Body of pancreas (tissue), 4 donors: ENCODE data around the gene PTPN14. TPM values are rescaled to one million over a fixed set of nuclear protein-coding genes. Genes with fewer than 3 reads are reported as not detected.
A peak's percentile ranks its signal among the peaks of the same experiment; 100 is the strongest.

Experiments used
- ATAC-seq: fragments of 150-250 bp; one replicate; pipeline ENCODE4 v1.9.1; 2016
- DNase-seq, 4 donors: peaks; one replicate each; pipeline ENCODE4 v3.0.0-alpha.2; 2019
- H3K27ac ChIP-seq, 4 donors: fragments of 200-600 bp; sonication (generic); 1 replicate in 3 of 4; 2 replicates in 1 of 4; pipeline versions ENCODE4 v1.5.1 to v1.6.1; 2016 to 2019; ENCODE audit warnings: mild to moderate bottlenecking in 1 of 4, mixed read lengths in 1 of 4, moderate library complexity in 1 of 4
- H3K27me3 ChIP-seq, 2 donors: fragments of 200-600 bp; sonication (generic); one replicate each; pipeline ENCODE4 v1.6.0; 2016; ENCODE audit warnings: mild to moderate bottlenecking in 1 of 2
- H3K36me3 ChIP-seq, 2 donors: fragments of 200-600 bp; sonication (generic); replicated peaks in 1 of 2; 2 replicates each; pipeline ENCODE4 v1.5.1; 2016; ENCODE audit warnings: low read depth in 2 of 2; ENCODE audit not compliant: insufficient read depth in 1 of 2
- H3K4me1 ChIP-seq: fragments of 200-600 bp; sonication (generic); one replicate; pipeline ENCODE4 v1.6.0; 2016
- H3K4me3 ChIP-seq, 2 donors: fragments of 200-600 bp; sonication (generic); 1 replicate in 1 of 2; 2 replicates in 1 of 2; pipeline ENCODE4 v1.5.1; 2016 to 2019
- H3K9me3 ChIP-seq, 3 donors: fragments of 200-600 bp; sonication (generic); 1 replicate in 2 of 3; 2 replicates in 1 of 3; pipeline ENCODE4 v1.5.1; 2016
- CTCF ChIP-seq, 7 experiments: fragments of 450-650 bp in 4 of 7; fragments of 200-600 bp in 3 of 7; sonication (generic) in 3 of 7; IDR thresholded peaks; one replicate each; pipeline ENCODE4 v1.5.1; 2016 to 2019; ENCODE audit warnings: antibody characterized with exemption in 7 of 7
- POLR2A ChIP-seq, 3 donors: fragments of 450-650 bp; IDR thresholded peaks; one replicate each; pipeline ENCODE4 v1.6.1; 2016; ENCODE audit warnings: antibody characterized with exemption in 3 of 3, mild to moderate bottlenecking in 2 of 3
- WGBS, 2 donors: methylation state at CpG; one replicate each; pipeline ENCODE4 v1.1.5; 2017; 5-methylcytosine and 5-hydroxymethylcytosine counted together
- intact Hi-C: fragments of 100-400 bp; cut with DNase I; formaldehyde crosslinking; loops from one replicate; pipeline ENCODE4 v1.15.1; 2023
- total RNA-seq, 2 donors: library from RNA; depleted of rRNA; stranded (reverse); fragments of >200 nt; gene quantifications; one replicate each; pipeline ENCODE4 v1.1.0, GENCODE V29; 2016

The PTPN14 gene
- total RNA-seq, 2 donors from 2014 or later: 10.5 to 18.7 TPM

DNA sequence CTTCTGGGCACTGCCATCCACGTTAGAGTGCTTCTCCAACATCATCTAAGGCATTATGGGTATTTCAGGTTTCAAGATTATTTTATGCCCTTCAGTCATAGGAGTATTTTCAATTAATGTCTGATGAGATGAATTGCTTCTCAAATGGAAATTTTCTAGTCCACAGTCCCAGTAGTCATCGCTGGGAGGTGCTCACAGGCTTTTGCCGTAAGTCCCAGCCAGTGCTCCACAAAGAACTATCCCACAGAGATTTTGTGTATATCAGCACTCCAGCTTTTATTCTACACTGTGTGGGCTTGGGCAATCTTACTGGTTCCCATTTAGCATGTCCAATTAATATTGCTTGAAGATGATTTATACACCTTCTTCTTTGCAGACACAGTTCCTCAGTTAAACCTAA, 209.5 kb downstream of the PTPN14 start:
- intact Hi-C loops: no loop called here
- Histone ChIP-seq H3K27me3 (no peaks in the 10 kb centered on the region), H3K27ac (no peak overlapping the region), H3K4me3 (no peak overlapping the region), H3K9me3 (no peaks in the 10 kb centered on the region), H3K36me3 (no peaks in the 10 kb centered on the region), H3K4me1 (no peaks in the 10 kb centered on the region)
- 74 to 77% methylated on average over 3 of the region's 3 CpGs for WGBS, 2 donors
- no peak for DNase-seq
- no peak for ATAC-seq
- no peak for TF ChIP-seq POLR2A (IDR thresholded peaks at IDR 0.05)
- TF ChIP-seq CTCF (IDR thresholded peaks at IDR 0.05): no peak

DNA sequence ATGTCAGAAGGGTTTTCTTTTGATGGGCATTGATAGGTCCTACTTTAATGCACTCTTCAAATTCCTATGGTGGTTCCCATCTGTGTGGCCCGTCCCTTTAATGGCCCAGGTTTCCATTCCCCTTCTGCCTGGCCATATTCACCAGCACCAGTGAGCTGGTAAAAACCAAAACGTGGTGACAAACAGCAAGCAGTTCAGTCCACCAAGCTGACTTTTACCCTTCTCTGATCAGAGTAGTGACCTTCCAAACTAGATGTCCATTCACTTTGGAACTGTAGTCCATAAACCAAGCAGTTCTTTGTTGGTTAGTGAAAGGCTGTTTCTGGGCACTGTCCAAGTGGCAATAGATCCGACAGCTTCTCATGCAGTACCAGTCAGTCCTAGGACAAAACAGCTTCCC, 209.9 kb downstream of the PTPN14 start:
- 73 to 79% methylated on average over 3 of the region's 3 CpGs for WGBS, 2 donors
- Histone ChIP-seq H3K36me3 (no peaks in the 10 kb centered on the region), H3K9me3 (no peaks in the 10 kb centered on the region), H3K4me3 (no peak overlapping the region), H3K27me3 (no peaks in the 10 kb centered on the region), H3K4me1 (no peaks in the 10 kb centered on the region), H3K27ac (no peak overlapping the region)
- TF ChIP-seq CTCF (IDR thresholded peaks at IDR 0.05) (no peak), POLR2A (IDR thresholded peaks at IDR 0.05) (no peak)
- DNase-seq (no peak), ATAC-seq (peak; percentile 34)
- intact Hi-C loops: no loop called here

DNA sequence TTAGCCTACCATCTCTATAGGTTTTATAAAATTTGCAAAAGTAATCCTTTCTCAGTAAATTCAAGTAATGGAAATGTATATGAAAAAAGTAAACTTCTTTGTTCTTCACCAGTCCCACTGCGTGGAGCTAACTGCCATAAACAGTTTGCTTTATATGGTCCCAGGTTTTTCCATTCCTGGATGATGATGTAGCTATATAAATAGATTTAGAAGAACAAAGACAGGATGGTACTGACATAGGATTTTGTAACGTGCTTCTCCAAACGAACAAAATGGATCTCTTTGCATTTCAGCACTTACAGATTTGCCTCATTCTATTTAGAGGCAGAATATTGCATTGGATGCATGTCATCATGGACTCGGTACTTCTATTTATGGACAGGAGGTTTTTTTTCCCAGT, 213.2 kb downstream of the PTPN14 start:
- H3K36me3 ChIP-seq: peaks cover 0 to 6% of the 10 kb centered on the region in 2 donors
- no peak overlapping the region for H3K27ac ChIP-seq
- DNase-seq (no peak), ATAC-seq (no peak)
- H3K4me1 ChIP-seq: no peaks in the 10 kb centered on the region
- no peak overlapping the region for H3K4me3 ChIP-seq
- 76% methylated on average over 4 of the region's 4 CpGs for WGBS, 2 donors
- intact Hi-C loops: loop anchor here (10.0 kb wide), 1 partner anchor 247 kb away; no protein-coding TSS in a partner anchor
- H3K27me3 ChIP-seq: no peaks in the 10 kb centered on the region
- TF ChIP-seq CTCF (IDR thresholded peaks at IDR 0.05) (no peak), POLR2A (IDR thresholded peaks at IDR 0.05) (no peak)
- H3K9me3 ChIP-seq: no peaks in the 10 kb centered on the region

- ATAC-seq (peak; percentile 59), DNase-seq (peak in 1 of 4 donors; percentile 22)
- Histone ChIP-seq H3K27me3 (no peaks in the 10 kb centered on the region), H3K4me1 (no peaks in the 10 kb centered on the region), H3K4me3 (no peak overlapping the region), H3K27ac (no peak overlapping the region), H3K9me3 (no peaks in the 10 kb centered on the region), H3K36me3 (peaks cover 0 to 6% of the 10 kb centered on the region in 2 donors)
- intact Hi-C loops: loop anchor here (10.0 kb wide), 1 partner anchor 247 kb away; no protein-coding TSS in a partner anchor
- WGBS, 2 donors: 47 to 57% methylated on average over 6 of the region's 6 CpGs
- TF ChIP-seq CTCF (IDR thresholded peaks at IDR 0.05) (no peak), POLR2A (IDR thresholded peaks at IDR 0.05) (no peak)
Observed at GRCh38 chr1:214337511-214337910, 213.9 kb downstream of the PTPN14 start.

GRCh38 chr1:214337015-214337414, 214.4 kb downstream of the PTPN14 start:
- Histone ChIP-seq H3K36me3 (peaks cover 0 to 6% of the 10 kb centered on the region in 2 donors), H3K4me3 (no peak overlapping the region), H3K27ac (no peak overlapping the region), H3K4me1 (no peaks in the 10 kb centered on the region), H3K9me3 (no peaks in the 10 kb centered on the region), H3K27me3 (no peaks in the 10 kb centered on the region)
- no peak for ATAC-seq
- intact Hi-C loops: loop anchor here (10.0 kb wide), 1 partner anchor 248 kb away; no protein-coding TSS in a partner anchor
- no peak for DNase-seq
- WGBS, 2 donors: 67 to 75% methylated on average over 2 of the region's 2 CpGs
- TF ChIP-seq CTCF (IDR thresholded peaks at IDR 0.05) (no peak), POLR2A (IDR thresholded peaks at IDR 0.05) (no peak)
